ENCODE data around the gene ATOSB. TPM values are rescaled to one million over a fixed set of nuclear protein-coding genes. Genes with fewer than 3 reads are reported as not detected.

Gene ATOSB
- total and polyA plus RNA-seq, 8 donors: 2.5 to 7.8 (median 4.2) TPM

DNA sequence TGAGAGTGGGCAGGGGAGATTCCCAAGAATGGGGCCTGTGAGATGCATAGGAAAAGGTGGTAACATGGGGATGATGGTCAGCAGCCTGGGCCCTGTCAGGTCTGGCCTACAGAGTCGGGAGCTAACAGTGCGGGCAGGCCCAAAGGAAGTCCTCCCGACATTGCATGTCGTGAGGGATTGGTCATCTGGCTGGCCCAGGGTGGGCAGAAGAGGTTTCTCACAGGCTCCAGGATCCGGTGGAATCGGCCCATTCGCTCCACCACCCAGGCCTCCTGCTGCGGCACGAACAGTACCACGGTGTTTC, 13.2 kb downstream of the ATOSB start:
- peak; percentile 39 to 57 (median 52) for ATAC-seq

DNA sequence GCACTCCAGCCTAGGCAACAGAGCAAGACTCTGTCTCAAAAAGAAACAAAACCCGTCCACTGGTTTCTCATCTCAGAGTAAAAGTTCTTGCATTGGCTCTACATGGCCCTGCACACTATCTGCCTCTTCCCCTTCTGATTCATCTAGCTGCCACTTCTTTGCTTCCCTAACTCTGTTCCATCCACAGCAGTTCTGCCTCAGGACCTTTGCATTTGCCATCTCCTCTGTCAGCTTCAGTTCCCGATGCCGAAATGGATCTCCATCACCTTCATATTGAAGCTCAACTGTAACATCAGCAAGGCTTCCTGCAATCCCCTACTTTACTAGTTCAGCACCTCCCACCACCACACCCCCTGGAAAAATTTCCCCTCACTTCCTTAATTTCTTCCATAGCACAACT, 18.1 kb downstream of the ATOSB start:
- Histone ChIP-seq H3K4me1 (peaks cover 5 to 12% (median 6%) of the 10 kb centered on the region in 3 donors), H3K4me3 (no peak overlapping the region), H3K27ac (no peak overlapping the region), H3K9me3 (no peaks in the 10 kb centered on the region), H3K27me3 (no peaks in the 10 kb centered on the region), H3K36me3 (peaks cover 0 to 5% (median 0%) of the 10 kb centered on the region in 3 donors)
- WGBS, 2 donors: 63 to 71% methylated on average over 3 of the region's 3 CpGs
- intact Hi-C loops (cut with DNase I): no loop called here
- DNase-seq (no peak), ATAC-seq (no peak), FAIRE-seq (no peak)
- TF ChIP-seq, protein P1, sequence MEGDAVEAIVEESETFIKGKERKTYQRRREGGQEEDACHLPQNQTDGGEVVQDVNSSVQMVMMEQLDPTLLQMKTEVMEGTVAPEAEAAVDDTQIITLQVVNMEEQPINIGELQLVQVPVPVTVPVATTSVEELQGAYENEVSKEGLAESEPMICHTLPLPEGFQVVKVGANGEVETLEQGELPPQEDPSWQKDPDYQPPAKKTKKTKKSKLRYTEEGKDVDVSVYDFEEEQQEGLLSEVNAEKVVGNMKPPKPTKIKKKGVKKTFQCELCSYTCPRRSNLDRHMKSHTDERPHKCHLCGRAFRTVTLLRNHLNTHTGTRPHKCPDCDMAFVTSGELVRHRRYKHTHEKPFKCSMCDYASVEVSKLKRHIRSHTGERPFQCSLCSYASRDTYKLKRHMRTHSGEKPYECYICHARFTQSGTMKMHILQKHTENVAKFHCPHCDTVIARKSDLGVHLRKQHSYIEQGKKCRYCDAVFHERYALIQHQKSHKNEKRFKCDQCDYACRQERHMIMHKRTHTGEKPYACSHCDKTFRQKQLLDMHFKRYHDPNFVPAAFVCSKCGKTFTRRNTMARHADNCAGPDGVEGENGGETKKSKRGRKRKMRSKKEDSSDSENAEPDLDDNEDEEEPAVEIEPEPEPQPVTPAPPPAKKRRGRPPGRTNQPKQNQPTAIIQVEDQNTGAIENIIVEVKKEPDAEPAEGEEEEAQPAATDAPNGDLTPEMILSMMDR (IDR thresholded peaks at IDR 0.05): no peak

More for the DNA sequence above, 13.2 kb downstream of the ATOSB start:
- no peak for FAIRE-seq
- Histone ChIP-seq H3K36me3 (peaks cover 0 to 3% (median 0%) of the 10 kb centered on the region in 3 donors), H3K4me3 (peak overlapping the region; percentile 66 to 76 (median 70)), H3K4me1 (peaks cover 0 to 14% (median 6%) of the 10 kb centered on the region in 3 donors), H3K27me3 (no peaks in the 10 kb centered on the region), H3K27ac (peak overlapping the region; percentile 61 to 85 (median 73)), H3K9me3 (no peaks in the 10 kb centered on the region)
- TF ChIP-seq, protein P1 (IDR thresholded peaks at IDR 0.05): no peak
- WGBS, 2 donors: 3% methylated on average over 10 of the region's 10 CpGs
- intact Hi-C loops (cut with DNase I): no loop called here
- DNase-seq: no peak

GRCh38 chr9:35096035-35096849, 19.4 kb downstream of the ATOSB start, which contains the start of gene PIGO:
Gene PIGO (minus strand): TSS chr9:35096591. CDS start chr9:35095565, 1,026 bp downstream.
- peak; percentile 96 to 99 (median 97) for ATAC-seq
- peak within 1 kb of the TSS; percentile 96 to 99 (median 97) for H3K27ac ChIP-seq
- WGBS, 2 donors: 0 to 1% methylated on average over 52 to 53 of the region's 53 CpGs
- peaks cover 0 to 14% (median 0%) of the 10 kb centered on the region in 3 donors for H3K36me3 ChIP-seq
- TF ChIP-seq, protein P1 (IDR thresholded peaks at IDR 0.05): peak; percentile 46 to 73 (median 62)
- intact Hi-C loops (cut with DNase I): no loop called here
- H3K4me1 ChIP-seq: peaks cover 0 to 5% (median 3%) of the 10 kb centered on the region in 3 donors
- H3K4me3 ChIP-seq: peak within 1 kb of the TSS; percentile 62 to 92 (median 70)
- DNase-seq: peak; percentile 88 to 97 (median 91)
- FAIRE-seq: no peak
- H3K27me3 ChIP-seq: no peaks in the 10 kb centered on the region
- H3K9me3 ChIP-seq: no peaks in the 10 kb centered on the region

DNA sequence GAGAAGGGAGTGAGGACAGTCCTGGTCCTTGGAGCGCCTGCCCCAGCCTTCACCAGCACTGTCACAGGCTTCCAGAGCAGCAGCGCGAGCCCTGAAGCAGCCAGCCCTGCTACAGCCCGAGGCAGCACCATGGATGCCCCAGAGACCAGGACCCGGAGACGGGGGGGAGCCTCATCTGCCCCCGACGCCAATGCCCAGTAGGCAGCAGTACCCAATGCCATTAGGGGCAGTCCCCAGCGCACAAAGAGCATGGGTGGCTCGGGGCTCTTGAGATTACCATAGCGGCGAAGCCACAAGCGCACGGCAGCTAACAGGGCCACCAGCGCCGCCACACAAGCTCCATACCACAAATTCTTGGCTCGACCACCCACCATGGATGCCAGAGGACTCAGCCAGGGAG, 24.1 kb downstream of the ATOSB start:
- Histone ChIP-seq H3K4me1 (peaks cover 0 to 5% (median 0%) of the 10 kb centered on the region in 3 donors), H3K36me3 (peaks cover 5 to 38% (median 26%) of the 10 kb centered on the region in 3 donors), H3K9me3 (no peaks in the 10 kb centered on the region), H3K27me3 (no peaks in the 10 kb centered on the region), H3K4me3 (no peak overlapping the region), H3K27ac (no peak overlapping the region)
- no peak for DNase-seq
- TF ChIP-seq, protein P1 (IDR thresholded peaks at IDR 0.05): no peak
- FAIRE-seq: no peak
- ATAC-seq: no peak
- intact Hi-C loops (cut with DNase I): no loop called here
- 94 to 99% methylated on average over 17 of the region's 17 CpGs for WGBS, 2 donors

DNA sequence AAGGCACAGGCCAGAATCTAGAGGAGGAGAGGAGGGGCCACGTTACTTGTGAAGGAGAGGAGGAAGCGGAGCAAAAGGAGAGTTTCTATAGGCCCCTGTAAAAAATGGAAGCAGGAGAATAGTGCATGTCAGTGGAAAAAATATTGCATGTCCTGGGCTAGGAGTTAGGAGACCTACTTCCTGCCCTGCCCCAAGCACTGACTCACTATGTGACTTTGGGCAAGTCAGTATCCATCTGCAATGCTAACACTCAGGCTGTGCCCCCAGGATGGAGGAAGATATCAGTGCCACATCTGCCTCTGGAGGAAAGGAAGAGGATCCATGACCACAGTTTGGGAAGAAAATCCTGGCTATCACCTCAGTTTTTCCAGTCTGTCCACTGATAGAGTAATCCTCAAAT, 26.2 kb downstream of the ATOSB start:
- H3K27me3 ChIP-seq: no peaks in the 10 kb centered on the region
- TF ChIP-seq, protein P1 (IDR thresholded peaks at IDR 0.05): no peak
- DNase-seq (no peak), FAIRE-seq (no peak), ATAC-seq (no peak)
- peaks cover 5 to 38% (median 26%) of the 10 kb centered on the region in 3 donors for H3K36me3 ChIP-seq
- no peaks in the 10 kb centered on the region for H3K4me1 ChIP-seq
- 94 to 95% methylated on average over 2 of the region's 2 CpGs for WGBS, 2 donors
- intact Hi-C loops (cut with DNase I): no loop called here
- H3K4me3 ChIP-seq: no peak overlapping the region
- no peaks in the 10 kb centered on the region for H3K9me3 ChIP-seq
- no peak overlapping the region for H3K27ac ChIP-seq
